Measurements from ENCODE around the gene CFAP20DC.

GRCh38 chr3:58728723-58729122, 321.1 kb downstream of the CFAP20DC start:
- TF ChIP-seq CTCF (conservative IDR thresholded peaks at IDR 0.05 in 1 of 2, IDR thresholded peaks at IDR 0.05 in 1 of 2; ENCODE audit: low read depth in 1 of 2, low read length in 2 of 2) (no peak), EZH2 (IDR thresholded peaks at IDR 0.05; ENCODE audit: low read length, missing control alignments) (no peak)
